Mucosa of descending colon (tissue), 3 donors: Measurements from ENCODE around the gene PDCD1LG2. TPM values are rescaled to one million over a fixed set of nuclear protein-coding genes. Genes with fewer than 3 reads are reported as not detected.

ENCODE experiments used
- ATAC-seq: fragments of 200-7000 bp; cut with Tn5 transposase; one replicate; pipeline ENCODE4 v1.9.1; 2020; ENCODE audit warnings: mild to moderate bottlenecking, moderate library complexity
- DNase-seq, 3 donors: peaks; one replicate each; pipeline ENCODE4 v3.0.0-alpha.2; 2020
- H3K36me3 ChIP-seq: fragments of 200-600 bp; one replicate; pipeline ENCODE4 v1.8.0; 2021; ENCODE audit warnings: low read depth, mild to moderate bottlenecking
- H3K4me1 ChIP-seq: fragments of 200-600 bp; one replicate; pipeline ENCODE4 v1.8.0; 2021; ENCODE audit warnings: low read depth, mild to moderate bottlenecking
- H3K4me3 ChIP-seq: fragments of 200-600 bp; one replicate; pipeline ENCODE4 v1.8.0; 2021; ENCODE audit warnings: mild to moderate bottlenecking
- H3K9me3 ChIP-seq: fragments of 200-600 bp; one replicate; pipeline ENCODE4 v1.8.0; 2021; ENCODE audit warnings: mild to moderate bottlenecking
- CTCF ChIP-seq: fragments of 200-600 bp; IDR thresholded peaks from one replicate; pipeline ENCODE4 v1.8.0; 2022; ENCODE audit warnings: antibody characterized with exemption, mild to moderate bottlenecking
- intact Hi-C, 2 donors: fragments of 100-400 bp; cut with DNase I in 1 of 2; cut with micrococcal nuclease in 1 of 2; formaldehyde crosslinking; loops; one replicate each; pipeline versions ENCODE4 v1.11.0 to v1.11.1; 2022; cut with DNase I, micrococcal nuclease
- total RNA-seq, 3 donors: library from RNA; stranded (reverse); fragmentation: NEBNext Ultra II Directional in 2 of 3; extraction: Animal tissue kit (Norgen Biotek cat#: 25700) in 2 of 3; gene quantifications; one replicate each; pipeline versions ENCODE4 v1.2.1 to v1.2.4, GENCODE V29; 2021 to 2023
- donor health status: DM: no; HTN: no; CAD: no; lungs with moderate emphysema.
- donor health status: DM: no; HTN: no; CAD: no.
- donor health status: DM: no; HTN: yes; CAD: no.

The PDCD1LG2 gene
- total RNA-seq, 3 donors from 2014 or later, result 0.20 to 1.2 (median 0.63) TPM

DNA sequence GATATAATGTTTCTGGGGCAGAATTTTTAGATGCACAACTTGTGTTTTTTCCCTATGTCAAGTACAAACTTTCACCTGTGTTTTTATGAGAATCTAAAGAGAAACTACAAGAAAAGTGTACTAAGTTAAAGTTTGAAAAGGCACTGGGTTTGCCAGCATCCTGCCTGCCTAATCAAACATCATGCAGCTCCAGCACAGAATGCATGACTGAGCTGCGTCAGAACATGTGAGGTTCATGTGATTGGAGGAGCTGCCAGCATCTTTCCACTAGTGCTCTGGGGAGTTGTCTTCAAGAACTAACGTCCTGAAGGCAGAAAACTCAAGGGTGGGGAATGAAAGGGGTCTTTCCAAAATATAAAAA, 72.5 kb downstream of the PDCD1LG2 start:
- intact Hi-C loops, result no loop called here
- DNase-seq, result no peak

GRCh38 chr9:5586391-5586802, 76.1 kb downstream of the PDCD1LG2 start:
- H3K4me1 ChIP-seq, result no peaks in the 10 kb centered on the region
- H3K36me3 ChIP-seq, result no peaks in the 10 kb centered on the region
- peak; percentile 29 for ATAC-seq
- no peak for DNase-seq
- H3K9me3 ChIP-seq, result no peaks in the 10 kb centered on the region
- intact Hi-C loops, result no loop called here
- TF ChIP-seq CTCF, result no peak
- no peak overlapping the region for H3K4me3 ChIP-seq

More for the DNA sequence above, 72.5 kb downstream of the PDCD1LG2 start:
- Histone ChIP-seq H3K4me3 (no peak overlapping the region), H3K4me1 (no peaks in the 10 kb centered on the region), H3K36me3 (no peaks in the 10 kb centered on the region), H3K9me3 (no peaks in the 10 kb centered on the region)
- no peak for TF ChIP-seq CTCF
- ATAC-seq, result peak; percentile 61

- intact Hi-C loops, result no loop called here
- no peak for ATAC-seq
Measured at GRCh38 chr9:5587024-5587423, 76.7 kb downstream of the PDCD1LG2 start.

DNA sequence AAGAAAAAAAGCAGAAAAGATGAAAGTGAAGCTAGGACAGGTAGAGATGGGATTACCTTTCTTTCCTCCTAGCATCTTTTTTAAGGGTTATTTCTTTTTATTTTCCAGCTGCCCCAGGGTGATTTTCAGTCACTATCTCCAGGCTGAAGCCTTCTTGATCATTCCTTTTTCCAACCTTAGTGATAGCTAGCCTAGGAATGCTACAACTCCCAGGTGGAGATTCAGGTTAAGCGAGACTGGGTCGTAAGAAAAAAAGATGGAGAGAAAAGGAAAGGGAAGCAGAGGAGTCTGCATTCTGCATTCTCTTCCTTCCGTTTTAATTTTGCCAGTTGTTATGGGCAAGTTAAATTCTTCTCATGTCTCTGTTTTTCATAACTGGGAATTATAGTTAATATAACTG, 81.9 kb downstream of the PDCD1LG2 start:
- ATAC-seq, result no peak
- no peak for TF ChIP-seq CTCF
- H3K4me3 ChIP-seq, result no peak overlapping the region
- H3K4me1 ChIP-seq, result no peaks in the 10 kb centered on the region
- no peaks in the 10 kb centered on the region for H3K36me3 ChIP-seq
- intact Hi-C loops, result loop anchor here (10.0 kb wide), 3 partner anchors 137 to 837 kb away; partner anchors contain the start of genes CD274 (in 1 of the 2) and INSL6 (in 1 of the 2)
- no peak for DNase-seq
- no peaks in the 10 kb centered on the region for H3K9me3 ChIP-seq

More at GRCh38 chr9:5587024-5587423, 76.7 kb downstream of the PDCD1LG2 start:
- Histone ChIP-seq H3K9me3 (no peaks in the 10 kb centered on the region), H3K4me3 (no peak overlapping the region), H3K4me1 (no peaks in the 10 kb centered on the region), H3K36me3 (no peaks in the 10 kb centered on the region)
- TF ChIP-seq CTCF, result no peak
- DNase-seq, result no peak

DNA sequence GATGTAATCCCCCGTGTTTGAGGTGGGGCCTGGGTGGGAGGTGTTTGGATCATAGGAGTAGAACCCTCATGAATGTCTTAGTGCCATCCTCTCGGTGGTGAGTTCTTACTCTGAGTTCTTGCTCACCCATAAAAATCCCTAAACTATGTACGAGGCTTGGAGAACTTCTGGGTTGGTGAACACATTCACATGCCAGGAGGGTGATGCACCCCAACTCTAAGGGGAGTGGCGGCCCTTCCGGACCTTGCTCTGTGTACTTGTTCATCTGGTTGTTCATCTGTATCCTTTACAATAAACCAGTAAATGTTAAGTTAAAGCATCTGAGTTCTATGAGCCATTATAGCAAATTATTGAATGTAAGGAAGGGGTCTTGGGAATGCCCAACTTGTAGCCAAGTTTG, 82.6 kb downstream of the PDCD1LG2 start:
- Histone ChIP-seq H3K36me3 (no peaks in the 10 kb centered on the region), H3K4me3 (no peak overlapping the region), H3K9me3 (no peaks in the 10 kb centered on the region), H3K4me1 (no peaks in the 10 kb centered on the region)
- intact Hi-C loops, result loop anchor here (10.0 kb wide), 3 partner anchors 138 to 838 kb away; partner anchors contain the start of genes CD274 (in 1 of the 2) and INSL6 (in 1 of the 2)
- TF ChIP-seq CTCF, result no peak
- ATAC-seq (no peak), DNase-seq (no peak)

- DNase-seq, result no peak
- ATAC-seq, result peak; percentile 25
- TF ChIP-seq CTCF, result no peak
- H3K9me3 ChIP-seq, result no peaks in the 10 kb centered on the region
- intact Hi-C loops, result loop anchor here (10.0 kb wide), 3 partner anchors 139 to 839 kb away; partner anchors contain the start of genes CD274 (in 1 of the 2) and INSL6 (in 1 of the 2)
- no peaks in the 10 kb centered on the region for H3K4me1 ChIP-seq
- no peak overlapping the region for H3K4me3 ChIP-seq
- H3K36me3 ChIP-seq, result no peaks in the 10 kb centered on the region
Measured at GRCh38 chr9:5593904-5594303, 83.6 kb downstream of the PDCD1LG2 start.
